Mesodermal cell (in vitro differentiated cells): ENCODE measurements around the gene ARHGEF10L.

Source experiments
- H3K27ac ChIP-seq: 2 replicates; pipeline ENCODE4 v1.7.0; 2013; ENCODE audit warnings: mild to moderate bottlenecking, low read depth, low read length, moderate library complexity; ENCODE audit not compliant: severe bottlenecking
- H3K36me3 ChIP-seq: 2 replicates; pipeline ENCODE4 v1.7.1; 2013; ENCODE audit warnings: mild to moderate bottlenecking, low read length, moderate library complexity; ENCODE audit not compliant: control insufficient read depth, insufficient read depth
- H3K4me1 ChIP-seq: one replicate; pipeline ENCODE4 v1.7.1; 2013; ENCODE audit warnings: mild to moderate bottlenecking, low read length; ENCODE audit not compliant: insufficient read depth, control insufficient read depth, poor library complexity, severe bottlenecking
- H3K4me3 ChIP-seq: 2 replicates; pipeline ENCODE4 v1.7.0; 2013; ENCODE audit warnings: low read length, control low read depth, mild to moderate bottlenecking; ENCODE audit not compliant: insufficient read depth, poor library complexity, severe bottlenecking; ENCODE audit errors: extremely low read depth
- H3K9me3 ChIP-seq: 2 replicates; pipeline ENCODE4 v1.7.1; 2013; ENCODE audit warnings: mild to moderate bottlenecking, low read length, moderate library complexity; ENCODE audit not compliant: control insufficient read depth
- WGBS, 2 experiments: methylation state at CpG; one replicate each; pipeline ENCODE4 v1.1.5; 2013; ENCODE audit warnings: missing lambda C conversion rate in 2 of 2; ENCODE audit not compliant: insufficient coverage in 2 of 2; 5-methylcytosine and 5-hydroxymethylcytosine counted together

ARHGEF10L gene

DNA sequence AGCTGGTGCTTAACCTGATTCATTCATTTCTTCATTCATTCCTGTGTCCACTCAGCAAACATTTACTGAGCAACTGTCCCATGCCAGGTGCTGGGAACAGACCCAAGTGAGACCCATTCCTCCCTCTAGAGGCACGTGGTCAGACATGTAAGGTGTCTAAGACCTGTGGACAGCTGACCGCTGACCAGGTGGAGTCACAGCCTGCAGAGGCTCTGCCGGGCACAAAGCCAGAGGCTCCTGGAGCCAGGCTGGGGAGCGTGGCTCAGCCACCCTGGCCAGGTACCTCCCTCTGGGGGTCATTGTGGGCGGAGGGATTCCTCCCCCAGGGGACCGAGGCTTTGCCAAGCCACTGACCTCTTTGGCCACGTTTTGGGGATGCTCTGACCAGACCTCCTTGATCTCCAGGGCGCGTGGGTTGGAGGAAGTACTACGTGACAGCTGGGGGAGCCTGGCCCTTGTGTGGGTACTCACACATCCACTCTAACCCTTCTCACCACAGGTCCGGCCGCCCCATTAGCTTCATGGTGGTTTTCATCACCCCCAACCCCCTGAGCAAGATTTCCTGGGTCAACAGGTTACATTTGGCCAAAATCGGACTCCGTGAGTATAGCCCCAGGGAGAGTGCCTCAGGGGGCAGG is 100.3 kb downstream of the ARHGEF10L start:
- Histone ChIP-seq H3K9me3 (no peaks in the 10 kb centered on the region), H3K4me3 (no peak overlapping the region), H3K36me3 (peaks cover 66% of the 10 kb centered on the region), H3K4me1 (peaks cover 12% of the 10 kb centered on the region), H3K27ac (no peak overlapping the region)
- WGBS, 2 experiments = 88 to 99% methylated on average over 8 to 10 of the region's 14 CpGs

DNA sequence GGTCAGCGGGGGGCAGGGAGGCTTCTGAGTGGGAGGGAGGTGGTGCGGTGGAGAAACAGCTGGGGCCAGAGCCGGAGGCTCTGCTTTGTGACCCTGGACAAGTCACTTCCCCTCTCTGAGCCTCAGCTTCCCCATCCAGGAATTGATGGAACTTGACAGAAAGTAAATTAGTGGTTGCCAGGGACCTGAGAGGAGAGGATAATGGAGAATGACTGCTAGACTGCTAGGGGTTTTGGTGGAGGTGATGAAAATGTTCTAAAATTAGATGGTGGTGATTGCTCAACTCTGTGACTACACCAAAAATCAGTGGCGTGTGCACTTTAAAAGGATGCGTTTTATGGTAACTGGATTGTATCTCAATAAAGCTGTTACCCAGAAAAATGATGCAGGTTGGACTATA is 100.9 kb downstream of the ARHGEF10L start:
- Histone ChIP-seq H3K9me3 (no peaks in the 10 kb centered on the region), H3K27ac (no peak overlapping the region), H3K36me3 (peaks cover 63% of the 10 kb centered on the region), H3K4me3 (no peak overlapping the region), H3K4me1 (peaks cover 12% of the 10 kb centered on the region)
- WGBS, 2 experiments = 90 to 92% methylated on average over 2 to 3 of the region's 5 CpGs

DNA sequence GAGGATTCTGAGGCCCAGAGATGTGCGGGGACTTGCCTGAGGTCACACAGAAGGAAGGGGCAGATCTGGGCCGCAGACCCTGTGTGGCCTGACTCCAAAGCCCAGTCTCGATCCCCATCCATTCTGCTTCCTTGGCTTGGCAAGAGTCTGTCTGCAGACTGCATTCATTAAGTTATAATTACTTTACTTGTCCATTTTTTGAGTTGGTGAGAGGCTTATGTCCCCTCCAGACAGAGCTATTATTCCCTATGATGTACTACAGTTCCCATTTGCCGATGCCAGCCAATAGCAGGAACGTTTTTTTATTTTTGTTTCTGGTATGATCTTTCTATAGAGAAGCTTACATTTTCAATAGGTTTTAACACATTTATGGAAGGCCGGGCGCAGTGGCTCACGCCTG is 101.5 kb downstream of the ARHGEF10L start:
- Histone ChIP-seq H3K27ac (no peak overlapping the region), H3K4me3 (no peak overlapping the region), H3K4me1 (peaks cover 8% of the 10 kb centered on the region), H3K9me3 (no peaks in the 10 kb centered on the region), H3K36me3 (peaks cover 58% of the 10 kb centered on the region)
- 89 to 97% methylated on average over 3 of the region's 8 CpGs for WGBS, 2 experiments

DNA sequence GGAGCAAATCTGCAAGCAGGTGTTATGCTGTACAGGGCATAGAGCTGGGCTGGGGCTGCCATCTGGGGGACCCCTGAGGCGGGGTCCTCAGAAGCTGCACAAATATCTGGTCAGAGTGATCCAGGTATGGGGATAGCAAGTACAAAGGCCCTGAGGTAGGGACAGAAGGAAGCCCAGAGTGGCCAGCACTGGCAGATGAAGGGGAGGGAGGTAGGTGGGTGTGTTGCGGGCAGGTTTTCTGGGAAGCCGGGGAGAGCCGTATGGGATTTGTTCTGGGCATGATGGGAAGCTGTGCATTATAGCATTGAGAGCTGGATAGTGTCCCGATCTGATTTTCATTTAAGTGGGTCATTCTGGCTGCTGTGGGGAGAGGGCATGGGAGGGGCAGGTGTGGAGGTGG is 102.7 kb downstream of the ARHGEF10L start:
- Histone ChIP-seq H3K36me3 (peaks cover 49% of the 10 kb centered on the region), H3K4me1 (no peaks in the 10 kb centered on the region), H3K27ac (no peak overlapping the region), H3K9me3 (no peaks in the 10 kb centered on the region), H3K4me3 (no peak overlapping the region)
- WGBS, 2 experiments = 95 to 100% methylated on average over 4 to 5 of the region's 5 CpGs

DNA sequence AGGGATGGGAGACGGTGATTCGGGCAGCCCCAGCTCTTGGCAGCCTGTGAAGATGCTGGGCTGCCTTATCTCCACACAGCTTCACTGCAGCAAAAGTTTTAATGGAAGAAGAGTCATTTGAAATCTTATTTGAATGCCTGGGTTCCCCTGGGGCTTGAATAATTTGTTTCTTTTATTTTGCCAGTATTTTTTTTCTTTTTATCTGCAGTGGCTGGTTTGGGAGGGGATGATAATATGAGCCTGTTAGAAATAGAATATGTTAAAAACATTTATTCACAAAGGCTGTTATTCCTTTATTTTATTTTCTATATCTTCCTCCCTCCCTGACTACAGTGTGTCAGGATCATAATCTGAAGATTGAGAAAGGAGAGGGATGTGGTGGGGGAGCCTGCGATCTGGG is 103.4 kb downstream of the ARHGEF10L start:
- WGBS, 2 experiments = 93 to 94% methylated on average over 2 to 3 of the region's 3 CpGs
- Histone ChIP-seq H3K4me3 (no peak overlapping the region), H3K36me3 (peaks cover 45% of the 10 kb centered on the region), H3K9me3 (no peaks in the 10 kb centered on the region), H3K27ac (no peak overlapping the region), H3K4me1 (no peaks in the 10 kb centered on the region)

DNA sequence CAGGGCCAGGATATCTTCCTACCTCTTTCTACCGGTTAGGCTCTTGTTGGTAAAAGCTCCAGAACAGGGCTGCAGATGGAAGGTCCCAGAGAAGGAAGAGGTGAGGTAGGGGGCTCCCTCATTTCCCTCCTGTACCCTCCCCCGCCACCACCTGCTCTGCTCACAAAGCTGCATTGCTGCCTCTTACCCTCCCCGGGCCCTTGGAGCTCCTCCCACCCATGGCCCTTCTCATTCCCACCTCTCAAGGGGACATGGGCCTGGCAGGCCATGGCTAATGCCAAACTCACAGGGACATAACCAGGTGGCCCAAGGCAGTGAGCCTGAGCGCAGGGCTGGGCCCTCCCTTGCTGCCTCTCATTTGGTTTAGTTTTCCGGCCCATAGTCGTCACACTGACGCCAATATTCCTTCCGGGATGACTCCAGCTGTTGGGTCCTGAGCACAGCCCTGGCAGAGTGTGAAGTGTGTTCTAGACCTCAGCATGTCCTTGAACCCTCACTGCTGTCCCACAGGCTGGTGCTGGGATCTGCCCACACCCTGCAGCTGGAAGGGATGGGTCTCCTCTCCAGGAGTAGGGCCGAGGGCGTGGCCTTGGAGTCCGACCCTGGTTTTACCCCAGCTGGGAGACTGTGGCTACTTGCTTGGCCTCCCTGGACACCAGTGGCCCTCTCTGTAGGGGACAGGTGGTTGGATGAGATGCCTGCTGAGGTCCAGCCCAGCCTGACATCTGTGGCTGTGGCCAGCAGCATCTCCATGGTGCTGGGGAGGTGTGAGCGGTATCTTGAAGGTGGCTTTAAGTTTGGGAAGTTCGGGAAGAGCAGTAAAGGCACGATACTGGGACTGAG is 104.6 kb downstream of the ARHGEF10L start:
- Histone ChIP-seq H3K36me3 (peaks cover 43% of the 10 kb centered on the region), H3K4me1 (no peaks in the 10 kb centered on the region), H3K27ac (no peak overlapping the region), H3K4me3 (no peak overlapping the region), H3K9me3 (no peaks in the 10 kb centered on the region)
- WGBS, 2 experiments = 91 to 92% methylated on average over 11 to 12 of the region's 14 CpGs

DNA sequence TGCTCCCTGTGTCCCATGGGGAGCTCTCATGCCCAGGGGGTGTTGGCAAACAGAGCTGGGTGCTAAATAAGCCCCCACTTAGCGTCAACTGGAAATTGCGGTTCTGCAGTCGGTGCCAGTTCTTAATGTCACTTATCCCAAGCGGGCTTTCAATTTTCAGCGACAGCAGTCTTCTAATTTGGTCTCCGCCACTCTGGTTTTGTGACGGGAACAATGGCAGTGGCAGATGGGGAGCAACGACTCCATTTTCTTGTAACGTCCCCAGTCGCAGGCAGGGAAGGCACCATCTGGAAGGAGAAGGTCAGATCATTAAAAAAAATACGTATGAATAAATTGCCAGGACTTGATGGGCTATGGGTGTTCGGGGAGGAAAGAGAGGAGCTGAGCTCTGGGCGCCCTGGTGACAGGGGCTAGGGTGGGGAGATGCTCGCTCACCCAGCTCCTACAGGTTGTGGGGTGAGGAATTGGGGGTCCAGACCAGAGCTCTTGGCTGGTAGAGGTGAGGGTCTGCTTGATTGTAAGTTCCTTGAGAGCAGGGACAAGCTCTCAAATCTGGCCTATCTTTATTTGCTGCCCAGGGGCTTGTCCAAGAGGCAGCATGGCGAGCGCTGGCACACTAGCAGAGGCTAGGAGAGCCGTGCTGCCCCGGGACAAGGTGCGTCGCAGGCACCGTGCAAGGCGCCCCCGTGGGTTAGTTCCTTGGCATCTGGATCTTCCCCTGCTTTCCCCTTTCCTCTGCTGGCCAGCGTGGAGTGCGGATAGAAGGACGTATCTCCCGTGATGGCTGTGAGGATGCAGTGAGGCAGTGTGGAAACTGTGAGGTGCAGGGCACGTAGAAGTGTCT is 105.8 kb downstream of the ARHGEF10L start:
- H3K9me3 ChIP-seq = no peaks in the 10 kb centered on the region
- H3K4me3 ChIP-seq = no peak overlapping the region
- WGBS, 2 experiments = 92 to 96% methylated on average over 23 to 26 of the region's 28 CpGs
- peaks cover 43% of the 10 kb centered on the region for H3K36me3 ChIP-seq
- H3K4me1 ChIP-seq = no peaks in the 10 kb centered on the region
- H3K27ac ChIP-seq = no peak overlapping the region

DNA sequence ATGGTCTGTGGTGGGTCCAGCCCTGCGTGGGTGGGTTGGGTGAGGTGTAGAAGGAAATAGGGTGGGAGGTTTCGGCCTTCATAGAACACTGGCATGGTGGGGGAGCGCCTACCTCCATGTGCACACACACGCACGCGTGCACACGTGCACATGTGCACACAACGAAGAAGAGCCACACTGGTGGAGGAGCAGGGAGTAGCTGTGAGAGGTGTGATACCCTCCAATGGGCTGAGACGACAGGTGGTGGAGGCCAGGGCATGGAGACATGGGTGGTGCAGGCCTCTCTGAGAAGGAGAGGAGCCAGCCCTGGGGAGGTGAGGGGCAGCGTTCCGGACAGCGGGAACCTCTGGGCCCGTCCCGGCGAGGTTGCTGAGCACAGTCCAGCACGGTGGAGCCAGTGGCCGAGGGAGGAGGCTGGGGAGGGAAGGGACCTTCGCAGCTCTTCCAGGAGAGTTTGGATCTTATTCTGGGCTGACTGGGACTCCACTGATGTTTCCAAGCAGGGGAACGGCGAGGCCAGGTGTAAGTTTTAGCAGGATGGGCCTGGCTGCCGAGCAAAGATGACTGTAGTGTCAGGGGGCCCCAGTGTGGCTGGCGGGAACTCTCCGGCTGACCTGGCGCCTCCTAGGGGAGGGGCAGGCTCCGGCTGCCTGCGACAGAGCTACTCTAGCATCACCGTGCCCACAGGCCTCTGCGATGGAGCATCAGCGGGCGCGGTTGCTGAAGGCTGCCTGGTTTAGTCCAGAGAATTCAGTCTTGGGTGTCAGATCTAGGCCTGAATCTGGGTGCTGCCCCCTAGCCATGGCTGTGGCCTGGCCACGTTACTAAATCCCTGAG is 107.2 kb downstream of the ARHGEF10L start:
- Histone ChIP-seq H3K4me1 (no peaks in the 10 kb centered on the region), H3K4me3 (no peak overlapping the region), H3K36me3 (peaks cover 38% of the 10 kb centered on the region), H3K27ac (no peak overlapping the region), H3K9me3 (no peaks in the 10 kb centered on the region)
- 86 to 87% methylated on average over 28 to 31 of the region's 32 CpGs for WGBS, 2 experiments

DNA sequence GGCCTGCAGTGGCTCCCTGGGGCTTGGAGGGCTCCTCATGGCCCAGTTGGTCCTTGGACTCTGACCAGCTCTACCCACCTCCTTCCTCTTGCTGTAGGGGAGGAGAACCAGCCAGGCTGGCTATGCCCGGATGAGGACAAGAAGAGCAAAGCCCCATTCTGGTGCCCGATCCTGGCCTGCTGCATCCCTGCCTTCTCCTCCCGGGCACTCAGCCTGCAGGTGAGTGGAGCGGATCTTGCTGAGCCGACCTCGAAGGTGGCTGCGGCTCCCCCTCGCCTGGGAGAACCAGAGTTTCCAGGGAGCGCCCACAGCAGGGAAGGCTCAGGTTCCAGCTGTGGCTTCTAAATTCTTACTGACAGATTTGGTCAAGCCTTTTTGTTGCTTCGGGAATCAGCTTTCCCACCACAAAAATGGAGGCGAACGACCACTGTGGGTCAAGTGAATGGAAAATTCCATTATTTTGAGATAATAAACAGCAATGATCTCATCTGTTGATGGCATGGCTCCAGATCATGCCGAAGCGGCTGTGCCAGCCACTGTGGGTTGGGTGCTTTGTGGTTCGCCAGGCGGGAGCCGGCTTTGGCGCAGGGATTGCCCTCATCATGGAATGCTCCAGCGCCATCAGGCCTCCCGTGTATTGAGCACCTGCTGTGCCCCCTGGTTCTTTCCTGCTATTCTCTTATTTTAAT is 109.1 kb downstream of the ARHGEF10L start:
- no peaks in the 10 kb centered on the region for H3K4me1 ChIP-seq
- peaks cover 45% of the 10 kb centered on the region for H3K36me3 ChIP-seq
- H3K27ac ChIP-seq = no peak overlapping the region
- WGBS, 2 experiments = 98 to 99% methylated on average over 16 to 19 of the region's 20 CpGs
- no peaks in the 10 kb centered on the region for H3K9me3 ChIP-seq
- H3K4me3 ChIP-seq = no peak overlapping the region
